Measurements from ENCODE around the gene BACH2.
"Not testable (repeated sequence)": the region's sequence is repeated elsewhere in the genome, so short reads cannot be mapped to it uniquely, and the experiment has no call there.

Gene BACH2

DNA sequence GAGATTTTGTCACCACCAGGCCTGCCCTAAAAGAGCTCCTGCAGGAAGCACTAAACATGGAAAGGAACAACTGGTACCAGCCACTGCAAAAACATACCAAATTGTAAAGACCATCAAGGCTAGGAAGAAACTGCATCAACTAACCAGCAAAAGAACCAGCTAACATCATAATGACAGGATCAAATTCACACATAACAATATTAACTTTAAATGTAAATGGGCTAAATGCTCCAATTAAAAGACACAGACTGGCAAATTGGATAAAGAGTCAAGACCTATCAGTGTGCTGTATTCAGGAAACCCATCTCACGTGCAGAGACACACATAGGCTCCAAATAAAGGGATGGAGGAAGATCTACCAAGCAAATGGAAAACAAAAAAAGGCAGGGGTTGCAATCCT, 240.7 kb downstream of the BACH2 start:
- DNase-seq, result not testable (repeated sequence)

DNA sequence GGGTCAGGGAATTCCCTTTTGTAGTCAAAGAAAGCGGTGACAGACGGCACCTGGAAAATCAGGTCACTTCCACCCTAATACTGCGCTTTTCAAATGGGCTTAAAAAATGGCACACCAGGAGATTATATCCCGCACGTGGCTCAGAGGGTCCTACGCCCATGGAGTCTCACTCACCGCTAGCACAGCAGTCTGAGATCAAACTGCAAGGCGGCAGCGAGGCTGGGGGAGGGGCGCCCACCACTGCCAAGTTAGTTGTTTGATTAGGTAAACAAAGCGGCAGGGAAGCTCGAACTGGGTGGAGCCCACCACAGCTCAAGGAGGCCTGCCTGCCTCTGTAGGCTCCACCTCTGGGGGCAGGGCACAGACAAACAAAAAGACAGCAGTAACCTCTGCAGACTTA, 242.4 kb downstream of the BACH2 start:
- not testable (repeated sequence) for DNase-seq

DNA sequence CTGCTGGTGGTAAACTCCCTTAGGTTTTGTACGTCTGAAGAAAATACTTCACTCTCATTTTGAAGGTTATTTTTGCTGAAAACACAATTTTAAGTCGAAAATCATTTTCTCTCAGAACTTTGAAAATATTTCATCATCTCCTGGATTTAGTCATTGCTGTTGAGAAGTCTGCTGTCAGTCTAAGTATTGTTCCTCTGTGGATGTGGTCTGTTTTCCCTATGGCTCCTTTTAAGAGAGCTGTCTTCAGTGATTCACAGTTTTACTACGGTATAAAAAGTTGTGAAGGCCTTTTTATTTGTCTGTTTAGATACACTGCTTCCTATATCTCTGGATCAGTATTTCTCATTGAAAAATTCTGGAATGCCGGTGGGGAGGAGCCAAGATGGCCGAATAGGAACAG, 243.0 kb downstream of the BACH2 start:
- no peak for DNase-seq

DNA sequence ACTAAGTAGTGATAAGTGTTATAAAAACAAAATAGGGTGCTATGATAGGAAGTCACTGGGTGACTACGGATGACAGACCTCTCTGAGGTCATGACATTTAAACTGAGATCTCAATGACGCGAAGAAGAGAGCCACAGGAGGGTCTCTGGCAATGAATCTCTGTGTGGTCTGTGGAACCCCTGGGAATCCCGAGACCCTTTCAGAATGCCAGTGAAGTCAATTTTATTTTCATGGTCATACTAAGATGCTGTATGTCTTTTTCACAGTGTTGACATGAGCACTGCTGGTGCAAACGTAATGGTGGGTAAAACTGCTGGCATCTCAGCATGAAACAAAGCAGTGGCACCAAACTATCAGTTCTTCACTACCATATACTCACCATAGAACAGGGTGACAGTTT, 247.3 kb downstream of the BACH2 start:
- DNase-seq, result no peak

DNA sequence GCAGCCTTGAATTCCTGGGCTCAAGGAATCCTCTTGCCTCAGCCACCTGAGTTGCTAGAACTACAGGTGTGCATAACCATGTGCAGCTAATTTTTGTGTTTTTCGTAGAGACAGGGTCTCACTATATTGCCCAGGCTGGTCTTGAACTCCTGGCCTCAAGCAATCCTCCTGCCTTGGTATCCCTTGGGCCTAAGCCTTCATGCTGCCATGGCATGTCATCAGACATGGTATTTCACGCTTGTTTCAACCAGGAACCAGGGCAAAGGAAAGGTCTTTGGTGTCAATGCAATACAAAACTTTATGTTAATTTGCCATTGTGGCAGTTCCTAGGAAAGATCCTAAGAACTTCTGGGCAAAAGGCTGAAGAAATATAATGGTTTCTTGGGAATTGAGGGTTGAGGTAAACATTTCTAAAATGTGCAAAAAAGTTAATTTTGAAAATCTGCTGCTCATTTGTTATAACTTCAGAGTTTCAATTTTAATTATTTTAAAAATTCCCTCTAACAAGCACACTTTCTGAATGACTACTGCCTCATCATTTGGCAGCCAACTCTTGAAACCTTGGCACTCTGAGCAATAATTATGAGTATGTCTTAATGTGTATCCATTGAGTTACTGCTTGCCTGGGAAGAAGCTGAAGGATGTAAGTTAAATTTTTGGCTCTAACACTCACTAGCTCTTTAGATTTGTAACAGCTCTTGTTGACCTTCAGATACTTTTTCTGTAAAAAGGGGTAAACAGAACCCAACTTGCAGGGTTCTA, 248.3 kb downstream of the BACH2 start:
- DNase-seq, result no peak

DNA sequence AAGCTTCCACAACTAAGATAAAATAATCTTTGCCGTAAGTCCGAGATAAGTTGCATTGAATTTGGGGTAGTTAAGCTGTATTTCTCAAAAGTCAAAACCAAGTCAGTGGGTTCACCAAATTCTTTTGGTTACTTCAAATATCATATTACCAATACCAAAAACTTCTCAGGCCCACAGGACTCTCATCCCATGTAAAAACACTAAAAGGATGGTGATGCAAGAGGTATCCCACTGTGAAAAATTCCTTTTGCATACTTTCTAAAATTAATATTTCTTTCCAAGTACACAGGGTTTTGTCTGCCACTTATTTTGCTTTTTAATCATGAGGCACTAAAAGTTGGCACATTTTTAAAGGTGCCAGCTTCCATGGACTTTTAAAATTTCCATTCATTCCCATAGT, 251.1 kb downstream of the BACH2 start:
- DNase-seq, result no peak

DNA sequence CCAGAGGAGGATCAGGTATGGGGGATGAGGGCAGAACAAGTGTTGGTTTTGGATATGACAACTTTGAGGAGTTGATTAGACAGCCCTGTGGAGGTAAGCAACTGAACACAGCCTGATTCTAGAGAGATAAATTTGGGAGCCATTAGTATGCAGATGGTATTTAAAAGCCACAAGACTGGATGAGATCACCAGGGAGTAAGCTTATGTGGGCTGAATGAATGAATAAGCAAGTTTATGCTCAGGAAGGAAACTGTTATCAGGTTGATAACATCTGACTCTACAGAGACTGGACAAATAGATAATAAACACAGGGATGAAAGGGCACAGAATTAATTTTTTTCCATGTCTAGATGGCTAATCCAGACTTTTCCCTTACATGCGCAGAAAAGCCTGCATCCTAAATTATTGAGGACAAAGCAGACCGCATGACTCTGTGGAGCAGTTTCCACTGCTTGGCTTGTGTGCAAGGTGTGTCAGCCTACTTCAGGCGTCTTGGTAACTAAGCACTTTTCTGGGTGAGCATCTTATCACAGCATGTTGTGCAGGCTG, 251.7 kb downstream of the BACH2 start:
- DNase-seq, result no peak

DNA sequence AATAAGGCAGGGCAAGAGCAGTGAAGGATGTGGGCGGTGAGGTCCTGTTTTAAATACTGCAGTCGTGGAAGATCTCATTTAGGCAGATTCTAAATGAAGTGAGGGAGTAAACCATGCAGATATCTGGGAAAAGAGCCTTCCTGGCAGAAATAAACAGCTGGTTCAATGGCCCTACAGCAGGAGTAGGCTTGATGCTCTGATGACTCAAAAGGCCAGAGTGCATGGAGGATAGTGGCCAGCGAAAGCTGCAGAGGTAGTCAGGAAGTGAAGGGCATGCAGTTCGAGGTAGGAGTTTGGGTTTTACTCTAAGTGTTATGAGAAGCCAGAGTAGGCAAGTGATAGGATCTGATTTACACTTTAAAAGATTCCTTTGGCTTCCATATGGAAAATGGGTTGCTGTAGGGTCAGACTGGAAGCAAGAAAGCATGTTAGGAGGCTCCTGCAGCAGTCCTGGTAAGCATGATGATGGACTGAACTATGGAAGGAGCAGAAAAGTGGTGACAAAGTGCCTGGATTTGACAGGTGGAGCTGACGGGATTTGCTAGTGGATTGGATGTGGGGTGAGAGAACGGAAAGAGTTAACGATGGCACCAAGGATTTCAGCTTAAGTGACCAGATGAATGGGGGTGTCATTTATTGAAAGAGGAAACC, 252.3 kb downstream of the BACH2 start:
- DNase-seq, result no peak

DNA sequence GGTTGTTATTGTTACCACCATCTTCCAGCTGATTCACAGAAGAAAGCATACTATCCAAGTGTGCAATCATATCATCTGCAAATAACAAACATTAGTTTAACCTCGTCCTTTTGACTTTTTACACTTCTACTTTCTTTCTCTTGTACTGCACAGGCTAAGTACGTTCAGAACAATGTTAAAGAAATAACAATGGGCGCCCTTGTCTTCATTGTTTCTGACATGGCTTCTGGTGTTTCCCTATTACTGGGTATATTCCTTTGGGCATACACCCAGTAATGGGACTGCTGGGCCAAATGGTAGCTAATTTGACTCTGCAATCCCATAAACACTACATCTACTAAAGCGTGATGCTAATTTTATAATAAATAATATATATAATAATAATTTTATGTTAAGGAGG, 255.7 kb downstream of the BACH2 start:
- DNase-seq, result no peak

DNA sequence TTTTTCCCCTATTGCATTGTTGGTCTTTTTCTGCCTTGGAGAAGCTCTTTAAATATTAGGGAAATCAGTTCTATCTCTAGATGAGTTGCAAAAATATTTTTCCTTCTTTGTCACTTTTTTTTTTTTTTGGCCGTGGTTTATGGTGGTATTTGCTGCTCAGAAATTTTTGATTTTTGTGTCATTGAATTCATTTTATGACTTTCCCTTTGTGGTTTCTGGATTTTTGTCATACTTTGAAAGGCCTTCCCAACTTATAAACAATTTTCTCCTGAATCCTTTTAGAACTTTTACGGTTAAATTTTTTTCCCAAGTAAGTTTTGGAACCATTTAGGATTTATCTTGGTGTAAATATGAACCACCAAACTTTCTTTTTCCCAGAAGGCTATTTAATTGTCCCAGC, 256.7 kb downstream of the BACH2 start:
- DNase-seq, result no peak

DNA sequence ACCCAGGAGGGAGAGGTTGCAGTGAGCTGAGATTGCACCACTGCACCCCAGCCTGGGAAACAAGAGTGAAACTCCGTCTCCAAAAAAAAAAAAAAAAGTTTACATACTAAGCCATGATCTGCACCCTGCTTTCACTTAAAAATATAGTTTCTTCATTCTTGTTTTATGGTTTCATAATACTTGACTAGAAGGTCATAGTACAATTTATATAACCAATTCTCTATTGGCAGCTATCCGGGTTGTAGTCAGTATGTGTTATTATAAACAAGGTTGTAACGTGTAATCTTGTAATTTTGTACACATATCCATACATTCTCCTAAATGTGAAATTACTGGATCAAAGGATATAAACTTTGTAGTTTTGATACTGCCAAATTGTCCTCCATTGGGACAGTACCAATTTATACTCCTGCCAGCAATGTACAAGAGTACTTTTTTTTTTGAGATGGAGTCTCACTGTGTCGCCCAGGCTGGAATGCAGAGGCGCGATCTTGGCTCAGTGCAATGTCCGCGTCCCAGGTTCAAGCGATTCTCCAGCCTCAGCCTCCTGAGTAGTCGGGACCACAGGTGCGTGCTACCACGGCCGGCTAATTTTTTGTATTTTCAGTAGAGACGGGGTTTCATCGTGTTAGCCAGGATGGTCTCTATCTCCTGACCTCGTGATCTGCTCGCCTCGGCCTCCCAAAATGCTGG, 257.5 kb downstream of the BACH2 start:
- no peak for DNase-seq

DNA sequence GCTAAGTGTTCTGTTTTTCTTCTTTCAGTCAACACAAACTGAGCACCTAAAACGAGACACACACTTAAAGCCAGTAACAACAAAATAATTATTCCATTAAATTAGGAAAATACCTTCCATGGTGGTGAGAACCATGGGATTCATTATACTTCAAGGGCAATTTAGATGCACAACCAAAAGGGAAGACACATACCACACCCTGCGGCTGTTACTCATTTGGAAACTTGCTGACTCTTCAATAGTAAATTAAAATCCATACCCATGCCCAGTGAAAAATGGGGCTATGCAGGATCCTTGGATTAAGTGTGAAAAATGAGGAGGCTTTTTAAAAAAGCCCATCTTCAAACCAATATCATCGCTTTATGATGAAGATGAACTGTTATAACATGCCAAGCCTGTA, 259.7 kb downstream of the BACH2 start:
- DNase-seq, result no peak

DNA sequence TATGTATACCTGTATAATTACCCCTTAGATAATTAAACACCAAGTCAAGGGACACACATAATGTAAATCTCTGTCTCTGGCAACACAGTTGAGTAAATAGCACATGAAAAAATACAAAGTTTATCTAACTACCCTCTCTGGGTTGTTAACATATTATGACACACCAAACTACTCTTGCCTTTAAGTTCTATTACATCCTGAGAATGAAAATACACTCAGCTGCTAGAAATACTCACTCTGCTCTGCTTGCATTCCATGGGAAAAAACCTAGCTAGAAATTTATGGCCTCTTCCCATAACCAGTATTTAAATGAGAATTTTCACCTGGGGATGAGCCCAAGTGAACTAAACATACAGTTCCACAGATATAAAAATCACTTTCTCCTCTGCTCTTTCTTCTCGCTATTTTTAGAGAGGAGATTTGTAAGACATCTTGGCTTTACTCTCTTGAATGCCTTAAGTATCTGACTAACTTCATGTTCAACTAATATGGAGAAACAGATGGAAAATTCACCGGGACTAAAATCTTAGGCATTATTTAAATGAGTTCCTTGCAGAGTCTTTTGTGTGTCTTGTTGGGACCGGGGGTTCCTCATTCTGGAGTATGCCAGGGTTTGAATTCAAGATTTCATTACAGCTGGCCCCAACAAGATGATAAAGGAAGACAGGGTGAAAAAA, 261.5 kb downstream of the BACH2 start:
- no peak for DNase-seq

DNA sequence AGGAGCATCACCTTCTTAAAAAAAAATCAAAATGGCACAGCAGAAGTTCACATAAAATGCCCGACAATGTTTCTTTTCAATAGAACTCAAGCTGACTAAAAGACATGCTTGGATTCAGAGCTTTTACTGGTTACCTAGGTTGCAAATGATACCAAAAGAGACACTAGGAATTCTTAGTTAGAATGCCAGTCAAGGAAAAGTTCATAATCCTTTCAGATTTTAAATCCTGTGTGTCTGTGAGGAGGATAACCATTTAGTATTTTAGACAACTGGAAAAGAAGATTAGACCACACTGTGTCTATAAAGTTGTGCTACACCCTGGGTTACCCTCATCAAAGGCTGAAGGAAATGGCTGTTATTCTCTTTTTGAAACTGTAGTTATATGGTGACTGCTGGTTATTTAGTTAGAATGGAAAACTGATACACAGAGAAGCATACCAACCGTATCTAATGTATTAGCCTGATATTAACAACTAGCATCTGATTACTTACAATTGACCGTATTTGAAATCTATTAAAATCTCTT, 262.8 kb downstream of the BACH2 start:
- DNase-seq, result no peak

DNA sequence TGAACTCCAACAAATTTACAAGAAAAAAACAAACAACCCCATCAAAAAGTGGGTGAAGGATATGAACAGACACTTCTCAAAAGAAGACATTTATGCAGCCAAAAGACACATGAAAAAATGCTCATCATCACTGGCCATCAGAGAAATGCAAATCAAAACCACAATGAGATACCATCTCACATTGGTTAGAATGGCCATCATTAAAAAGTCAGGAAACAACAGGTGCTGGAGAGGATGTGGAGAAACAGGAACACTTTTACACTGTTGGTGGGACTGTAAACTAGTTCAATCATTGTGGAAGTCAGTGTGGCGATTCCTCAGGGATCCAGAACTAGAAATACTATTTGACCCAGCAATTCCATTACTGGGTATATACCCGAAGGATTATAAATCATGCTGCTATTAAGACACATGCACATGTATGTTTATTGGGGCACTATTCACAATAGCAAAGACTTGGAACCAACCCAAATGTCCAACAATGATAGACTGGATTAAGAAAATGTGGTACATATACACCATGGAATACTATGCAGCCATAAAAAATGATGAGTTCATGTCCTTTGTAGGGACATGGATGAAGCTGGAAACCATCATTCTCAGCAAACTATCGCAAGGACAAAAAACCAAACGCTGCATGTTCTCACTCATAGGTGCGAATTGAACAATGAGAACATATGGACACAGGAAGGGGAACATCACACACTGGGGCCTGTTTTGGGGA, 264.0 kb downstream of the BACH2 start:
- not testable (repeated sequence) for DNase-seq

DNA sequence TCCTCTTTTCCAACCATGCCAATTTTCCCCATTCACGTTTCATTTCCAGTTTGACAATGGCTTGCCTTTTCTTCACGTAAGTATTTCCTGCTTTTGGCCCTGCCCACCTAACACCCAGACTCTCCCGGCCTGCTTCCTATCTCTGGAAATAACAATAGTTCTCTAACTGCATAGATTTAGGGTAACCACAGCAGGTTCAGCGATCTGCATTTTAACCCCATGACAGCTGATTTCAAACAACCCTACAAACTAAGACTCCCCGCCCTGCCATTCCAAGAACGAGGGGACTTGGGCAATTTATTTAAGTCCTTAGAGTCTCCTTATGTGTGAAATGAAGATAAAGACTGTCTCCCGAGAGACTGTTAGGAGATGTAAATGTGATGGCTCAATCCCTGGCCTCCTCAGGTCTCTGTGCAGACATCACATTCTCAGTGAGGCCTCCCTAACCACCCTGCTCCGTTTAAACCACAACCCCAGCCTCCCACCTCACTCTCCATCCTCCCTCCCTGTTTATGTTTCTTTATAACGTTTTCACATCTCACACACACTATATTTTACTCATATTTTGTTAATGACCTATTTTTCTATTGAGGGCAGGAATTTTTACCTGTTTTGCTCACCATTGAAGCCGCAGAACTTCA, 267.5 kb downstream of the BACH2 start:
- DNase-seq, result no peak

DNA sequence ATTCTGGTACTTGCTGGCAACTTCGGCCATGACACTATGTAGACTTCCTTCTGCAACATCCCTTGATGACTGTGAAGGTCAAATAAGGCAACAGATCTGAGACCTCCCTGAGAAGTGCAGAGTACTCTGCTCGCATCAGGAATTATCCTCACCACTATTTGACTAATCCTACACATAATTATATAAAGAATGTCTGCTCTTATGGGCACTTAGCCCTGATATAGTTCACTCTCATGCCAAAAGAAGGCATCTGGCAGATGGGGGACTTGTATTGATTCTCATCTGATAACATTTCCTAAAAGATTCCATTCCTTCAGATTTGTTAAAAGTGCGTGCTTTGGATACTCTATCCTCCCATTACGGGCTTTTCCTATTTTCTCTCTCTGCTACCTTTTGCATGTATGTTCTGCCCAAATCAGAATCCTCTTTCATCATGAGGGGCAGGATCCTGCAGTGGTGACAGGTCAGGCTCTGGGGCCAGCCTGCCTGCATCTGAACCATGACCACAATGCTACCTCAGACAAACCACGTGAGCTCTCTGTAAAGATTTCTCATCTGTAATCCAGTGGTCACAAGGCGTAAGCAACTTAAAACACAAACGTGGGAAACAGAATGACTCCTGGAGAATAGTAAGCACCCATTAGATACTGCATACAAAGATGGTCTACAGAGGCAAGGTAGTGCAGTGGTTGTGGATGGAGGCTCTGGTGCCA, 268.4 kb downstream of the BACH2 start:
- peak; percentile 72 to 92 for DNase-seq

DNA sequence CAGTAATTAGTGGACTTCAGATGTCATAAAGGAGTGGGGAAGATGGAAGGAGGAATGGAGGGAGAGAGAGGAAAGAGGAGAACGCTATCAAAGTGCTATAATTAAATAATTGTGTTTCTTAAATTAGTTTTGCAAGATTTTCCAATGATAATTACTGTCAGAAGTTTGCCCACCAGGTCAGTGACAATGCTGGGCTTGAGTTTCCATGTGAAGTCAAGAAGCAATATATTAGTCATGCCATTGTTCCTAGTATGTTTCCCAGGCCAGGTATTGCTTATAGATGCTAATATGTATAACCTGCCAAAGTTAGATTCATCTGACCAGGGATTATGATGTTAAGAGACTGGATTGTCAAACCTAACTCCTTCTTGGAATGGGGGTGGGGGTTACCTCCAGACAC, 270.4 kb downstream of the BACH2 start:
- DNase-seq, result no peak

DNA sequence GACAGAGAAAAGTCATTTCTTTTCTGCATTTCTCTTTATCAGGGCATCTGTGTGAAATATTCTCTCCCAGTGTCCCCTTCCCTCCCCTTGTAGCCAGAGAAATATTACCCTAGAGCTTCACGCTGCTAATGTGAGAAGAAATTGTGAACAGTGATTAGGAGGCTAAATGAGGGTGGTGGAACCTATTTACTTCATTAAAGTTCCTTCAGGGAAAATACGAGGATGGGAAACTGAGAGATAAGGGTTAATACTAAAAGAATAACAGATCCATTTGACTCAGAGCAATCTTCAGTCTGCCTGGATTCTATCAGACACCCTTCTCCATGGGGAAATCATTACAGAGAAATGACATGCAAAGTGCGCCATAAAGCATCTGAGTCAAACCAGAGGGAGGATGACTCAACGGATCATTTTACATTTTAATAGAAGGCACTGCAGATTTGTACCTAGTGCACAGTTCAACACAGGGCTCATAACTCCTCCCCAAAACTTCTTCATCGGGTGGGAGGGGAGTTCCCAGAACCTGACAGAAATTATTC, 271.1 kb downstream of the BACH2 start:
- peak; percentile 1 to 60 for DNase-seq

DNA sequence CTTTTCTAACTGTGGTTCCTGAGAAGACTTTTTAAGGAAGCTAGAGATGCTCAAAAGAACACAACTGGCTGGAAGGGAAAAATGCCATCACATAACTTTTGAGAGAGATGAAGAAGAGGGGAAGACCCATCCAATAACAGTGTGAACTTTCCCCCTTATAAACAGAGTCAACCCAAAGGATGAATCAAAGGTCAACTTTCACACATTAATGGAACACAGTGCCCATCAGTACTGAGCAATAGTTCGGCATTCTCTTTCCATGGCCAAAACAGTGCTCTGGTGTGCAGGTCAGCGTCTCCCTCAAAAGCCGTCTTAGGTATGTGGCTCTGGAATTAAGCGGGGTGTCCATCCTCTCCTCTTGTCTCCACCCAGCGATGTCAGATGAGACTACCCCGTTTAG, 272.0 kb downstream of the BACH2 start:
- DNase-seq, result no peak

DNA sequence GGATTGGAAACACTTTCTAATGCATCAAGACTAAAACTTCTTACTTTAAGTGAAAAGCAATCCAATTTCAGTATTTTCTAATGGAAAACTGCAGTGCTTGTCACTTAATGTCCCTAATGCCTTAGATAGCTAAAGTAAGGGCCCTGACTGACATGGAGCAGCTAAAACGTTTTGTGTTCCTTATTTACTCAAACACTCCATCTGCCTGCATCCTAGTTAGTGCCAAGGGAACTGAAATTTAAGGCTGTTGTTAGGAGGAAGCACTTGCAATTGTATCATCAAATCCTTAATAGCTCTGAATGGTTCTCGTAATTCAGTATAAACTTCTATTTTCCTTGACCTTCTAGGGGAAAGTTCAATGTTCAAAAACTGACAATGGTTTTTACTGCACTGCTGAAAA, 274.9 kb downstream of the BACH2 start:
- no peak for DNase-seq
